ENCODE results near the gene SLC13A5. TPM values are rescaled to one million over a fixed set of nuclear protein-coding genes. Genes with fewer than 3 reads are reported as not detected.

SLC13A5 gene
- total RNA-seq, 1 donor from 2014 or later, result 1.3 TPM

DNA sequence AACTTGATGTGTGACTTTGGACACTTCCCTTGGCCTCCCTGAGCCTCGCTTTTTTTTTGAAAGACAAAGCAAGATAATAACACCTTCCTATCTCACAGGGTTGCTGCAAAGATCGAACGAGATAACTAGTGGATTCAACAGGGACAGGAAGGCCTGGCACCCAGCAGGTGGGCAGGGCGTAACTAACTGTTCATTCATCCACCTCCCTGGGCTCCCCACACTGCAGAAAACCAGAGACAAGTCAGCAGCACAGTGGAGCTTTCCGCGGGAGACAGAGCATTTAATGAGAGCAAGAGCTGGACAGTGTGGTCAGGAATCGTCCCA is 28.7 kb downstream of the SLC13A5 start:
- peaks cover 5% of the 10 kb centered on the region for H3K4me1 Mint-ChIP-seq (ENCODE audit: unreplicated experiment)
- DNase-seq (ENCODE audit: low spot score), result no peak
- H3K27me3 Mint-ChIP-seq (ENCODE audit: unreplicated experiment), result peaks cover 1% of the 10 kb centered on the region
- H3K9me3 Mint-ChIP-seq (ENCODE audit: unreplicated experiment), result no peaks in the 10 kb centered on the region
- H3K36me3 Mint-ChIP-seq (ENCODE audit: low read depth, unreplicated experiment), result no peaks in the 10 kb centered on the region
- H3K4me3 Mint-ChIP-seq (ENCODE audit: unreplicated experiment), result no peak overlapping the region
- TF ChIP-seq, protein P1, sequence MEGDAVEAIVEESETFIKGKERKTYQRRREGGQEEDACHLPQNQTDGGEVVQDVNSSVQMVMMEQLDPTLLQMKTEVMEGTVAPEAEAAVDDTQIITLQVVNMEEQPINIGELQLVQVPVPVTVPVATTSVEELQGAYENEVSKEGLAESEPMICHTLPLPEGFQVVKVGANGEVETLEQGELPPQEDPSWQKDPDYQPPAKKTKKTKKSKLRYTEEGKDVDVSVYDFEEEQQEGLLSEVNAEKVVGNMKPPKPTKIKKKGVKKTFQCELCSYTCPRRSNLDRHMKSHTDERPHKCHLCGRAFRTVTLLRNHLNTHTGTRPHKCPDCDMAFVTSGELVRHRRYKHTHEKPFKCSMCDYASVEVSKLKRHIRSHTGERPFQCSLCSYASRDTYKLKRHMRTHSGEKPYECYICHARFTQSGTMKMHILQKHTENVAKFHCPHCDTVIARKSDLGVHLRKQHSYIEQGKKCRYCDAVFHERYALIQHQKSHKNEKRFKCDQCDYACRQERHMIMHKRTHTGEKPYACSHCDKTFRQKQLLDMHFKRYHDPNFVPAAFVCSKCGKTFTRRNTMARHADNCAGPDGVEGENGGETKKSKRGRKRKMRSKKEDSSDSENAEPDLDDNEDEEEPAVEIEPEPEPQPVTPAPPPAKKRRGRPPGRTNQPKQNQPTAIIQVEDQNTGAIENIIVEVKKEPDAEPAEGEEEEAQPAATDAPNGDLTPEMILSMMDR (IDR thresholded peaks at IDR 0.05; ENCODE audit: unreplicated experiment), result no peak
- no peak overlapping the region for H3K27ac Mint-ChIP-seq (ENCODE audit: unreplicated experiment)

DNA sequence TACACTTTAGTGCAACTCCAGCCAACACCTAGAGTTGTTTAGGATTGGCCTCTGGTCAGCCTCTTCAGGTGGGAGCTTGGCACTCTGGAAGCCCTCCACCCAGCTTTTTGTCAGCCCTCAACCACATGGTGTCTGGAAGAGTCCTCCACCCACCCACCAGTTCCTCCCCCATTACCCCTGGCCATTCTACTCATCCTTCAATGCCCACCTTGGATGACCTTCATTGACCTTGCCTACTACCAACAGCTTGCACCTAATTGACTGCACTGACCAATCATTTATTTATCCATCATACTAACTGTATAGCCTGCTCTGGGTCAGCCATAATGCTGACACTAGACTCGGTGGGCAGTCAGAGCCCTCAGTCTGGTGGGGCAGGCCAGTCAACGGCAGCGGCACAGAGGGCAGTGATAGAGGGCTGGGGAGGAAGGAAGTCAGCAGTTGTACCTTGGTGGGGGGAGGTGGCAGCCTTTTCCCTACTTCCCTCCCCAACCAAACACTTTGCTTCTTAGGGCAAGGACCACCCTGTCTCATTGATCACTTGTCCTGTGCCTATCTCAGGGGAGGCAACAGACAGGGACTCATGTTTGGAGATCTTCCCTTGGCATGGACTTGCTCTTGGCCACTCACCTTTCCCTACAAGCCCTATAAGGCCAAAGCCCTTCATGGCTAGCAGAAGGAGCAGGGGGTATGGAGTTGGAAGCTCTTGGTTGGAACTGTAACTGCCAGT is 29.3 kb downstream of the SLC13A5 start:
- no peak overlapping the region for H3K27ac Mint-ChIP-seq (ENCODE audit: unreplicated experiment)
- H3K27me3 Mint-ChIP-seq (ENCODE audit: unreplicated experiment), result peaks cover 1% of the 10 kb centered on the region
- no peak for DNase-seq (ENCODE audit: low spot score)
- no peaks in the 10 kb centered on the region for H3K36me3 Mint-ChIP-seq (ENCODE audit: low read depth, unreplicated experiment)
- H3K9me3 Mint-ChIP-seq (ENCODE audit: unreplicated experiment), result no peaks in the 10 kb centered on the region
- TF ChIP-seq, protein P1 (IDR thresholded peaks at IDR 0.05; ENCODE audit: unreplicated experiment), result no peak
- peaks cover 7% of the 10 kb centered on the region for H3K4me1 Mint-ChIP-seq (ENCODE audit: unreplicated experiment)
- no peak overlapping the region for H3K4me3 Mint-ChIP-seq (ENCODE audit: unreplicated experiment)

GRCh38 chr17:6683081-6683684 is 30.0 kb downstream of the SLC13A5 start:
- H3K4me3 Mint-ChIP-seq (ENCODE audit: unreplicated experiment), result no peak overlapping the region
- no peaks in the 10 kb centered on the region for H3K9me3 Mint-ChIP-seq (ENCODE audit: unreplicated experiment)
- peaks cover 1% of the 10 kb centered on the region for H3K27me3 Mint-ChIP-seq (ENCODE audit: unreplicated experiment)
- H3K27ac Mint-ChIP-seq (ENCODE audit: unreplicated experiment), result no peak overlapping the region
- no peaks in the 10 kb centered on the region for H3K36me3 Mint-ChIP-seq (ENCODE audit: low read depth, unreplicated experiment)
- TF ChIP-seq, protein P1 (IDR thresholded peaks at IDR 0.05; ENCODE audit: unreplicated experiment), result no peak
- peaks cover 14% of the 10 kb centered on the region for H3K4me1 Mint-ChIP-seq (ENCODE audit: unreplicated experiment)
- DNase-seq (ENCODE audit: low spot score), result no peak

DNA sequence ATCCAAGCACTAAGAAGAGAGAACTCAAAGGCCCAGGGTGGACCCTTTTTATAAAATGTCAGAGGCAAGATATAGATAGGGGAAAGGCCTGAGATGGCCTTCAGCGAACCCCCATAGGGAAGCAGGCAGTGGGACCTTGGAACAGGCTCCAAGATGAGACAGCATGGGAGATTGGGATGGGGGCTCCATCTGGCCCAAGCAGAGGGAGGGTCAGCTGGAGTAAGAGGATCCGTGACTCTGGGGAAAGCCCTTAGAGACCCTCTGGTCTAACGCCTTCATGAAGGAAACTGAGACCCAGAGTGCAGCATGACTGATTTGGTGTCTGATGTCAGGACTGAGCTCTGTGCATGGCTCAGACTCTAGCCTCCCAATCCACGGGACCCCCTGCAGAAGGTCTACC is 30.8 kb downstream of the SLC13A5 start:
- H3K27ac Mint-ChIP-seq (ENCODE audit: unreplicated experiment), result no peak overlapping the region
- peaks cover 19% of the 10 kb centered on the region for H3K4me1 Mint-ChIP-seq (ENCODE audit: unreplicated experiment)
- no peaks in the 10 kb centered on the region for H3K36me3 Mint-ChIP-seq (ENCODE audit: low read depth, unreplicated experiment)
- no peak for DNase-seq (ENCODE audit: low spot score)
- peaks cover 1% of the 10 kb centered on the region for H3K27me3 Mint-ChIP-seq (ENCODE audit: unreplicated experiment)
- no peak overlapping the region for H3K4me3 Mint-ChIP-seq (ENCODE audit: unreplicated experiment)
- TF ChIP-seq, protein P1 (IDR thresholded peaks at IDR 0.05; ENCODE audit: unreplicated experiment), result no peak
- no peaks in the 10 kb centered on the region for H3K9me3 Mint-ChIP-seq (ENCODE audit: unreplicated experiment)

- H3K36me3 Mint-ChIP-seq (ENCODE audit: low read depth, unreplicated experiment), result no peaks in the 10 kb centered on the region
- H3K27ac Mint-ChIP-seq (ENCODE audit: unreplicated experiment), result no peak overlapping the region
- TF ChIP-seq, protein P1 (IDR thresholded peaks at IDR 0.05; ENCODE audit: unreplicated experiment), result no peak
- peaks cover 1% of the 10 kb centered on the region for H3K27me3 Mint-ChIP-seq (ENCODE audit: unreplicated experiment)
- DNase-seq (ENCODE audit: low spot score), result no peak
- peaks cover 19% of the 10 kb centered on the region for H3K4me1 Mint-ChIP-seq (ENCODE audit: unreplicated experiment)
- H3K9me3 Mint-ChIP-seq (ENCODE audit: unreplicated experiment), result no peaks in the 10 kb centered on the region
- no peak overlapping the region for H3K4me3 Mint-ChIP-seq (ENCODE audit: unreplicated experiment)
These were observed 31.5 kb downstream of the SLC13A5 start for GRCh38 chr17:6681671-6682070.

Data from endothelial cell (in vitro differentiated cells).